Stimulated activated CD8-positive, alpha-beta memory T cell treated with anti-CD3 and anti-CD28 coated beads, Interleukin-12 subunit alpha, Interleukin-12 subunit beta, amount 100 ng/mL, for 24 hours (primary cell): Measurements from ENCODE around the gene CDH24.

Experiments
- DNase-seq: peaks from one replicate; pipeline ENCODE4 v3.0.0-alpha.2; 2020; ENCODE audit errors: extremely low read depth

Gene CDH24

GRCh38 chr14:23056956-23057756 lies at the start of gene CDH24:
TSS of gene CDH24 (minus strand) at chr14:23057520. CDS start at chr14:23055733, 1,787 bp downstream.
- DNase-seq = peak; percentile 45

GRCh38 chr14:23106747-23107045 lies 49.4 kb upstream of the CDH24 start:
- DNase-seq = no peak

GRCh38 chr14:23105348-23105824 lies 48.1 kb upstream of the CDH24 start:
- DNase-seq = no peak

- no peak for DNase-seq
Observed at GRCh38 chr14:23104591-23105347, 47.4 kb upstream of the CDH24 start, which contains the start of gene CIROP. TSS of gene CIROP (minus strand) at chr14:23104989. CDS start at chr14:23104920, 69 bp downstream.

- DNase-seq = no peak
Observed at GRCh38 chr14:23104070-23104590, 46.8 kb upstream of the CDH24 start.

- no peak for DNase-seq
Observed at GRCh38 chr14:23103581-23103980, 46.3 kb upstream of the CDH24 start.

- DNase-seq = no peak
Observed at GRCh38 chr14:23102801-23103200, 45.5 kb upstream of the CDH24 start.

- DNase-seq = no peak
Observed at GRCh38 chr14:23101986-23102625, 44.8 kb upstream of the CDH24 start.

GRCh38 chr14:23101213-23101970 lies 44.1 kb upstream of the CDH24 start:
- no peak for DNase-seq

- DNase-seq = no peak
Observed at GRCh38 chr14:23099212-23099861, 42.0 kb upstream of the CDH24 start.

GRCh38 chr14:23097786-23098185 lies 40.5 kb upstream of the CDH24 start:
- DNase-seq = no peak

GRCh38 chr14:23095196-23096108 lies 38.1 kb upstream of the CDH24 start, which contains the start of gene C14orf119:
TSS of gene C14orf119 (plus strand) at chr14:23095505. CDS start at chr14:23097659, 2,154 bp downstream.
- DNase-seq = peak; percentile 95

- peak; percentile 45 for DNase-seq
Observed at GRCh38 chr14:23094666-23095195, 37.4 kb upstream of the CDH24 start, which contains the start of gene ACIN1. TSS of gene ACIN1 (minus strand) at chr14:23095136. CDS start at chr14:23095112, 24 bp downstream.

GRCh38 chr14:23093991-23094665 lies 36.8 kb upstream of the CDH24 start:
- no peak for DNase-seq

- DNase-seq = no peak
Observed at GRCh38 chr14:23093526-23093925, 36.2 kb upstream of the CDH24 start.

- no peak for DNase-seq
Observed at GRCh38 chr14:23093104-23093503, 35.8 kb upstream of the CDH24 start.

GRCh38 chr14:23091294-23092225 lies 34.2 kb upstream of the CDH24 start:
- DNase-seq = no peak

- DNase-seq = no peak
Observed at GRCh38 chr14:23090254-23090636, 32.9 kb upstream of the CDH24 start.
